OCI-LY3 (cell line): ENCODE measurements around the gene PRKAA1.

Source experiments
- CTCF ChIP-seq: fragments of 200-600, 300-600 bp; sonication (generic); IDR thresholded peaks from 2 replicates; pipeline ENCODE4 v1.5.1; 2014; ENCODE audit warnings: antibody characterized with exemption, low read length, low read depth
- EZH2phosphoT487 ChIP-seq: fragments of 200-600 bp; shearing (Covaris generic); IDR thresholded peaks from 2 replicates; pipeline ENCODE4 v1.6.1; 2018; ENCODE audit warnings: antibody characterized with exemption, mixed run types, low read depth

- TF ChIP-seq CTCF (no peak), EZH2phosphoT487 (no peak)
Observed at GRCh38 chr5:40834391-40834848, 36.2 kb upstream of the PRKAA1 start.
